Naive thymus-derived CD4-positive, alpha-beta T cell (primary cell): ENCODE results near the gene ITGA11. TPM values are rescaled to one million over a fixed set of nuclear protein-coding genes. Genes with fewer than 3 reads are reported as not detected.

Source experiments
- ATAC-seq: fragments of 150-1000 bp; cut with Tn5 transposase; 2 replicates; pipeline ENCODE4 v1.10.0; 2021; ENCODE audit warnings: mild to moderate bottlenecking, moderate library complexity
- CTCF ChIA-PET: fragments of 350-600 bp; sonication (Branson Sonifier 250); formaldehyde crosslinking; loops from one replicate; lab custom pipeline; 2021; ENCODE audit warnings: antibody characterized with exemption; lab: Charles Lee
- POLR2A ChIA-PET: fragments of 350-600 bp; sonication (Branson Sonifier 250); formaldehyde crosslinking; loops from one replicate; lab custom pipeline; 2021; ENCODE audit warnings: antibody characterized with exemption, inconsistent platforms; lab: Charles Lee
- DNase-seq, 9 donors: peaks; one replicate each; pipeline versions ENCODE4 v3.0.0 to v3.0.0-alpha.2; 2020 to 2022; ENCODE audit warnings: mixed read lengths in 1 of 9
- H3K27ac ChIP-seq: one replicate; pipeline ENCODE4 v1.7.0; 2013; ENCODE audit warnings: mild to moderate bottlenecking, low read depth, low read length, moderate library complexity
- H3K27me3 ChIP-seq, 2 donors: one replicate each; pipeline ENCODE4 v1.7.0; 2013; ENCODE audit warnings: low read length in 2 of 2, mild to moderate bottlenecking in 2 of 2, moderate library complexity in 2 of 2; ENCODE audit not compliant: control insufficient read depth in 2 of 2, insufficient read depth in 2 of 2
- H3K36me3 ChIP-seq, 3 experiments: 1 replicate in 2 of 3; 2 replicates in 1 of 3; pipeline ENCODE4 v1.7.0; 2013; ENCODE audit warnings: low read length in 3 of 3, mild to moderate bottlenecking in 3 of 3, moderate library complexity in 1 of 3; ENCODE audit not compliant: insufficient read depth in 3 of 3, control insufficient read depth in 2 of 3
- H3K4me1 ChIP-seq, 2 donors: one replicate each; pipeline ENCODE4 v1.7.0; 2013; ENCODE audit warnings: low read length in 2 of 2, mild to moderate bottlenecking in 2 of 2, moderate library complexity in 1 of 2; ENCODE audit not compliant: control insufficient read depth in 2 of 2, insufficient read depth in 2 of 2
- H3K4me3 ChIP-seq: 2 replicates; pipeline ENCODE4 v1.7.0; 2013; ENCODE audit warnings: mild to moderate bottlenecking, low read length
- H3K9me3 ChIP-seq, 3 experiments: 1 replicate in 2 of 3; 2 replicates in 1 of 3; pipeline ENCODE4 v1.7.0; 2013; ENCODE audit warnings: low read length in 3 of 3; ENCODE audit not compliant: control insufficient read depth in 2 of 3
- H3K27ac Mint-ChIP-seq, 9 donors: one replicate each; pipeline ENCODE4 v1.8.0; 2020 to 2022; ENCODE audit warnings: mixed read lengths in 9 of 9, mild to moderate bottlenecking in 8 of 9, moderate library complexity in 5 of 9, inconsistent platforms in 2 of 9
- H3K27me3 Mint-ChIP-seq, 5 donors: one replicate each; pipeline ENCODE4 v1.8.0; 2021 to 2022; ENCODE audit warnings: mixed read lengths in 5 of 5, mild to moderate bottlenecking in 1 of 5
- H3K36me3 Mint-ChIP-seq, 5 donors: one replicate each; pipeline ENCODE4 v1.8.0; 2020 to 2022; ENCODE audit warnings: mixed read lengths in 5 of 5, mild to moderate bottlenecking in 3 of 5, inconsistent platforms in 1 of 5
- H3K4me1 Mint-ChIP-seq, 7 donors: one replicate each; pipeline ENCODE4 v1.8.0; 2020 to 2022; ENCODE audit warnings: mixed read lengths in 7 of 7, mild to moderate bottlenecking in 3 of 7, inconsistent platforms in 1 of 7
- H3K4me3 Mint-ChIP-seq, 10 donors: one replicate each; pipeline ENCODE4 v1.8.0; 2020 to 2022; ENCODE audit warnings: mild to moderate bottlenecking in 10 of 10, mixed read lengths in 10 of 10, moderate library complexity in 6 of 10, inconsistent platforms in 2 of 10
- H3K9me3 Mint-ChIP-seq, 11 donors: one replicate each; pipeline ENCODE4 v1.8.0; 2020 to 2022; ENCODE audit warnings: mixed read lengths in 11 of 11, mild to moderate bottlenecking in 4 of 11, inconsistent platforms in 1 of 11, moderate library complexity in 1 of 11
- intact Hi-C, 2 donors: fragments of 100-400 bp; cut with micrococcal nuclease; formaldehyde crosslinking; loops; one replicate each; pipeline ENCODE4 v1.15.1; 2023
- polyA plus RNA-seq, 2 donors: library from polyadenylated mRNA; unstranded; fragments of 300-500 nt; fragmentation: Illumina TruSeq; gene quantifications; one replicate each; pipeline ENCODE4 v1.2.3, GENCODE V29; 2021
- total RNA-seq, 6 experiments: library from RNA in 5 of 6; stranded (reverse) in 5 of 6; gene quantifications; 1 replicate in 5 of 6; 2 replicates in 1 of 6; pipeline ENCODE4 v1.2.3 and lab custom pipeline; 2021 to 2026

ITGA11 gene
- total and polyA plus RNA-seq, 7 experiments from 2014 or later: 0.02 to 1.1 (median 0.08) TPM; not detected in 2

- DNase-seq (no peak), ATAC-seq (no peak)
- Histone ChIP-seq H3K27ac (no peak overlapping the region), H3K9me3 (no peaks in the 10 kb centered on the region), H3K36me3 (no peaks in the 10 kb centered on the region), H3K27me3 (no peaks in the 10 kb centered on the region), H3K4me1 (no peaks in the 10 kb centered on the region), H3K4me3 (no peak overlapping the region)
- no peak overlapping the region for H3K27ac Mint-ChIP-seq
- POLR2A ChIA-PET: no interaction called here
- peaks cover 47 to 73% (median 57%) of the 10 kb centered on the region in 5 donors for H3K27me3 Mint-ChIP-seq
- intact Hi-C loops: no loop called here
- peak overlapping the region in 5 of 10 donors; percentile 4 to 31 (median 27) for H3K4me3 Mint-ChIP-seq
- H3K4me1 Mint-ChIP-seq: peaks cover 0 to 9% (median 4%) of the 10 kb centered on the region in 7 donors
- no peaks in the 10 kb centered on the region for H3K9me3 Mint-ChIP-seq
- CTCF ChIA-PET: no interaction called here
- H3K36me3 Mint-ChIP-seq: peaks cover 0 to 5% (median 0%) of the 10 kb centered on the region in 5 donors
Observed at GRCh38 chr15:68432441-68433064, 590 bp upstream of the ITGA11 start.

DNA sequence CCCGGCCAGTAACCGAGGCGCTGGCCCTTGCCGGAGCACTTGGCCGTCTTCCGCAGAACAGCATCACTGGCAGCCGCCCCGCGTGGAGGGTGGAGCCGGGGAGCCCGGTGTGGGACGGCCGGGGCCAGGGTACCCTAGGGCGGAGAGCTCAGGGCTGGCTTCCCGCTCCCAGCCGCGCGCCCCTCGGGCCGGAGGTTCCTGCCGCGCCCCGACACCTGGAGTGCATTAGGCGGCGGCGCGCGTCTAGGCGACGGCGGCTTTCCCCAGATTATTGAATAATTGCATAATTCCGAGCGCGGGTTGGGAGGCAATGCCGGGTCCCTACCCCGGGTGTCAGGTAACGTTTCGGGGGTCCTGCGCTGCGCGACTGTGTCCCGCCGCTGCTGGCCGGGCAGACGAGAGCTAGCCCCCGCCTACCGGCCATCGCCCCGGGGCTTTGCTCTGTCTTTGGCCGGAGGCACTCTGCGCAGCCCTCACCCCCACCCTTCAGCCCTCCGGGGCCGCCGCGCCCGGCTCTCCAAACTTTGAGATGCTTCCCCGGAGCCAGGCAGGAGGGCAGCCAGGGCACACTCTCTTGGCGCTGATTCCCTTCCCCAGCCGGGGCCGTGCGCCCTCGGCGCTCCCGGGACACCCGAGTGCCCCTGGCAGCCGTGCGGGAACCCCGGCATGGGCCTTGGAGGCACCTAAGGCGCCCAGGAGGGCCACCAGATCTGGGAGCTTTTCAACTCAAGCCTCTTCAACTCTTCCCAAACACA, 749 bp downstream of the ITGA11 start:
- intact Hi-C loops: no loop called here
- Mint-ChIP-seq H3K9me3 (no peaks in the 10 kb centered on the region), H3K36me3 (peaks cover 0 to 5% (median 0%) of the 10 kb centered on the region in 5 donors), H3K27ac (no peak overlapping the region), H3K4me1 (peaks cover 0 to 9% (median 4%) of the 10 kb centered on the region in 7 donors), H3K27me3 (peaks cover 43 to 68% (median 53%) of the 10 kb centered on the region in 5 donors), H3K4me3 (peak overlapping the region in 1 of 10 donors; percentile 17)
- Histone ChIP-seq H3K4me3 (no peak overlapping the region), H3K36me3 (no peaks in the 10 kb centered on the region), H3K4me1 (no peaks in the 10 kb centered on the region), H3K27ac (no peak overlapping the region), H3K27me3 (no peaks in the 10 kb centered on the region), H3K9me3 (no peaks in the 10 kb centered on the region)
- ChIA-PET POLR2A (no interaction called here), CTCF (no interaction called here)
- DNase-seq (no peak), ATAC-seq (no peak)

DNA sequence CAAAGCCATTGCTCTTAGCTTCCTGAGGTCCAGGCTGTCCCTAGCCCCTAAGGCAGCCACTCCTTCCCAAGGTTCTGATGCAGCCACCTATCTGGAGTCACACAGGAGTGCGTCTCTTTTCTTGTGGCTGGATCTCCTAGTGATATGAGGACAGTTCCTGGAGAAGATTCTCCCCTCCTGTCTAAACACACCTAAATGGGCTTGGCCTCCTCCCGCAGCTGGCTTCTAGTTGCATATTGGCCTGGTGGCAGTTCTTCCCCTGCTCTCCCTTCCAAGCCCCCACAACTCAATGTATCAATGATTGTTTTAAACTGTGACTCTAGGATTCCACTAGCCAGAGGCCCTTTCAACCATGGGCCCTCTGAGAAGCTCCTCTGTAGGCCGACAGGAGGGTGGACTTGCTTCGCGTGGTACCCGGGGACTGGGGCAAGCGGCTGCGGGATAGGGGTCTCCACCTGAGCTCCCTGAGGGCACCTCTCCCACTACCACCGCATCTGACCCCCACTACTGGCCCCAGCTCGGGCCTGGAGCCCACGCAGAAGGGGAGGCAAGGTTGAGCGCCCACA, 1.4 kb downstream of the ITGA11 start:
- no peak for ATAC-seq
- no peaks in the 10 kb centered on the region for H3K9me3 ChIP-seq
- H3K36me3 ChIP-seq: no peaks in the 10 kb centered on the region
- POLR2A ChIA-PET: no interaction called here
- Mint-ChIP-seq H3K27me3 (peaks cover 43 to 65% (median 48%) of the 10 kb centered on the region in 5 donors), H3K36me3 (peaks cover 0 to 5% (median 0%) of the 10 kb centered on the region in 5 donors), H3K4me3 (peak overlapping the region in 2 of 10 donors; percentile 3 to 8), H3K27ac (no peak overlapping the region), H3K9me3 (no peaks in the 10 kb centered on the region), H3K4me1 (peaks cover 0 to 9% (median 4%) of the 10 kb centered on the region in 7 donors)
- no peak overlapping the region for H3K27ac ChIP-seq
- no peak overlapping the region for H3K4me3 ChIP-seq
- CTCF ChIA-PET: no interaction called here
- no peaks in the 10 kb centered on the region for H3K27me3 ChIP-seq
- no peaks in the 10 kb centered on the region for H3K4me1 ChIP-seq
- intact Hi-C loops: no loop called here
- no peak for DNase-seq

DNA sequence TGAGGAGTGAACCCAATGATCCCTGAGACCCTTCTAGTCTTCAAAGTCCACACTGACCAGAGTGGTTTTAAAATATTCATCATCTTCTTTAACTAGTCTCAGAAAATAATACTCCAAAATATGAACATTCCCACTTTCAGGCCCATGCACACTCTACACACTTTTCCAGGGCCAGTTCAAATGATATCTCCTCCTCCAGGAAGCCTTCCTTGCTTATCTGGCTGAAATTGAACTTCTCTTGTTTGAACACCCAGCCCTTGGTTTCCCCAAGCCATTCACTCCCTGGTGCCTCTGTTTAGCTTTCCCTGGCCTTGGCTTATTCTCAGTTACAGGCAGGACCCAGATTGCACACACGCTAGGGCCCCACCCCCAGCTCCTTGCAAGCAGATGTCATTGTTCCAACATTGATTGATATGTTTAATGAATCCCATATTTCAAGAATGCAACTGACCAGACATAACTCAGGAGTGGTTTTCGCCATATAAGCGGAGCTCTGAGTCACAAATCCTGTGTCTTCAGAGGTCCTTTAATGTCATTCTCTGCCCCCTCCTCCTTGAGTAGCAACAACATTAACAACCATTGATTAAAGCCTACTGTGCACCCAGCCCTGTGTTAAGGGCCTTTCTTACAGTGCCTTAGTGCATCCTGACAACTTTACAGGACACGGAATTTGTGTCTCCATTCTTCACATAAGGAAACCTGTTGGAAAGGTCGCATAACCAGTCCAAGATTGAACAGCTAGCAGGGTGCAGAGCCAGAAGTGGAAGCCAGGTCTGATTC, 2.1 kb downstream of the ITGA11 start:
- no peak for ATAC-seq
- Histone ChIP-seq H3K9me3 (no peaks in the 10 kb centered on the region), H3K27ac (no peak overlapping the region), H3K27me3 (no peaks in the 10 kb centered on the region), H3K4me3 (no peak overlapping the region), H3K36me3 (no peaks in the 10 kb centered on the region), H3K4me1 (no peaks in the 10 kb centered on the region)
- Mint-ChIP-seq H3K4me1 (peaks cover 0 to 9% (median 4%) of the 10 kb centered on the region in 7 donors), H3K27me3 (peaks cover 41 to 61% (median 45%) of the 10 kb centered on the region in 5 donors), H3K4me3 (no peak overlapping the region), H3K9me3 (no peaks in the 10 kb centered on the region), H3K36me3 (peaks cover 0 to 5% (median 0%) of the 10 kb centered on the region in 5 donors), H3K27ac (no peak overlapping the region)
- CTCF ChIA-PET: no interaction called here
- DNase-seq: no peak
- intact Hi-C loops: no loop called here
- POLR2A ChIA-PET: no interaction called here

GRCh38 chr15:68428431-68428940, 3.5 kb downstream of the ITGA11 start:
- intact Hi-C loops: no loop called here
- no peak overlapping the region for H3K27ac ChIP-seq
- no peaks in the 10 kb centered on the region for H3K4me1 ChIP-seq
- ATAC-seq: no peak
- POLR2A ChIA-PET: no interaction called here
- H3K36me3 ChIP-seq: no peaks in the 10 kb centered on the region
- H3K36me3 Mint-ChIP-seq: peaks cover 0 to 5% (median 0%) of the 10 kb centered on the region in 5 donors
- no peak overlapping the region for H3K27ac Mint-ChIP-seq
- H3K4me3 ChIP-seq: no peak overlapping the region
- no peaks in the 10 kb centered on the region for H3K9me3 Mint-ChIP-seq
- no peaks in the 10 kb centered on the region for H3K9me3 ChIP-seq
- no peak for DNase-seq
- no peak overlapping the region for H3K4me3 Mint-ChIP-seq
- H3K27me3 Mint-ChIP-seq: peaks cover 38 to 52% (median 39%) of the 10 kb centered on the region in 5 donors
- H3K4me1 Mint-ChIP-seq: peaks cover 0 to 9% (median 4%) of the 10 kb centered on the region in 7 donors
- H3K27me3 ChIP-seq: no peaks in the 10 kb centered on the region
- CTCF ChIA-PET: no interaction called here

GRCh38 chr15:68427963-68428362, 4.0 kb downstream of the ITGA11 start:
- no peak for ATAC-seq
- Mint-ChIP-seq H3K27ac (no peak overlapping the region), H3K4me3 (no peak overlapping the region), H3K27me3 (peaks cover 33 to 47% (median 36%) of the 10 kb centered on the region in 5 donors), H3K4me1 (peaks cover 0 to 8% (median 4%) of the 10 kb centered on the region in 7 donors), H3K36me3 (peaks cover 0 to 3% (median 0%) of the 10 kb centered on the region in 5 donors), H3K9me3 (no peaks in the 10 kb centered on the region)
- H3K4me1 ChIP-seq: no peaks in the 10 kb centered on the region
- H3K4me3 ChIP-seq: no peak overlapping the region
- no peak overlapping the region for H3K27ac ChIP-seq
- H3K36me3 ChIP-seq: no peaks in the 10 kb centered on the region
- intact Hi-C loops: no loop called here
- H3K27me3 ChIP-seq: no peaks in the 10 kb centered on the region
- no peaks in the 10 kb centered on the region for H3K9me3 ChIP-seq
- ChIA-PET POLR2A (no interaction called here), CTCF (no interaction called here)
- DNase-seq: no peak
